MCF 10A (cell line): Measurements from ENCODE around the gene DNAH5. TPM values are rescaled to one million over a fixed set of nuclear protein-coding genes. Genes with fewer than 3 reads are reported as not detected.

Source experiments
- BruUV-seq: library from RNA; stranded (reverse); fragments of 400-500 nt; replicated peaks from 2 replicates; lab custom pipeline; 2021; lab: Mats Ljungman, UMichigan
- CTCF ChIA-PET: fragments of 300-600 bp; sonication (Branson Sonifier 250); formaldehyde crosslinking; extraction: SDS; loops from one replicate; lab custom pipeline; 2021; ENCODE audit warnings: antibody characterized with exemption, inconsistent platforms; lab: Yijun Ruan, JAX
- POLR2A ChIA-PET: fragments of 300-600, 350-650 bp; sonication (Branson Sonifier 250); formaldehyde crosslinking; extraction: SDS; loops from one replicate; lab custom pipeline; 2020; ENCODE audit warnings: antibody characterized with exemption, inconsistent platforms; lab: Yijun Ruan, JAX
- DNase-seq: peaks from one replicate; pipeline ENCODE4 v3.0.0-alpha.2; 2018; ENCODE audit not compliant: unreplicated experiment
- H3K27ac Mint-ChIP-seq: one replicate; pipeline ENCODE4 v1.8.0; 2022; ENCODE audit warnings: mild to moderate bottlenecking, low read depth, mixed read lengths; ENCODE audit not compliant: unreplicated experiment
- H3K27me3 Mint-ChIP-seq: one replicate; pipeline ENCODE4 v1.8.0; 2022; ENCODE audit warnings: mixed read lengths; ENCODE audit not compliant: insufficient read depth, unreplicated experiment
- H3K36me3 Mint-ChIP-seq: one replicate; pipeline ENCODE4 v1.8.0; 2022; ENCODE audit warnings: mild to moderate bottlenecking, moderate library complexity, mixed read lengths; ENCODE audit not compliant: insufficient read depth, unreplicated experiment
- H3K4me1 Mint-ChIP-seq: one replicate; pipeline ENCODE4 v1.8.0; 2022; ENCODE audit warnings: mixed read lengths; ENCODE audit not compliant: insufficient read depth, unreplicated experiment
- H3K4me3 Mint-ChIP-seq: one replicate; pipeline ENCODE4 v1.8.0; 2022; ENCODE audit warnings: mild to moderate bottlenecking, moderate library complexity, mixed read lengths; ENCODE audit not compliant: unreplicated experiment
- H3K9me3 Mint-ChIP-seq: one replicate; pipeline ENCODE4 v1.8.0; 2022; ENCODE audit warnings: mixed read lengths; ENCODE audit not compliant: unreplicated experiment
- CTCF ChIP-seq: fragments of 200-600 bp; IDR thresholded peaks from one replicate; pipeline ENCODE4 v1.8.0; 2022; ENCODE audit warnings: antibody characterized with exemption, mild to moderate bottlenecking; ENCODE audit not compliant: unreplicated experiment
- intact Hi-C: fragments of 100-400 bp; cut with micrococcal nuclease; formaldehyde crosslinking; loops from 2 replicates; pipeline ENCODE4 v1.14.1; 2022
- total RNA-seq: library from RNA; stranded (reverse); gene quantifications from 2 replicates; pipeline ENCODE4 v1.2.3, GENCODE V29; 2022

The DNAH5 gene
- total RNA-seq, 1 experiment from 2014 or later: 0.05 TPM

GRCh38 chr5:13674391-13674790, 270.1 kb downstream of the DNAH5 start:
- Mint-ChIP-seq H3K9me3 (no peaks in the 10 kb centered on the region), H3K4me1 (no peaks in the 10 kb centered on the region), H3K27ac (no peak overlapping the region), H3K4me3 (no peak overlapping the region), H3K36me3 (no peaks in the 10 kb centered on the region), H3K27me3 (no peaks in the 10 kb centered on the region)
- no TSS peak for BruUV-seq
- DNase-seq: no peak
- intact Hi-C loops: no loop called here
- TF ChIP-seq CTCF: no peak
- POLR2A ChIA-PET: no interaction called here
- CTCF ChIA-PET: interaction anchor here (0.5 kb wide), 1 partner anchor 21 kb away, joined by 4 read pairs; no protein-coding TSS in a partner anchor

GRCh38 chr5:13673511-13673910, 271.0 kb downstream of the DNAH5 start:
- intact Hi-C loops: no loop called here
- no peaks in the 10 kb centered on the region for H3K36me3 Mint-ChIP-seq
- TF ChIP-seq CTCF: no peak
- no peak for DNase-seq
- no TSS peak for BruUV-seq
- H3K27me3 Mint-ChIP-seq: no peaks in the 10 kb centered on the region
- no peak overlapping the region for H3K27ac Mint-ChIP-seq
- ChIA-PET CTCF (no interaction called here), POLR2A (no interaction called here)
- no peaks in the 10 kb centered on the region for H3K9me3 Mint-ChIP-seq
- no peak overlapping the region for H3K4me3 Mint-ChIP-seq
- H3K4me1 Mint-ChIP-seq: no peaks in the 10 kb centered on the region

- Mint-ChIP-seq H3K27me3 (no peaks in the 10 kb centered on the region), H3K4me1 (peaks cover 24% of the 10 kb centered on the region), H3K27ac (no peak overlapping the region), H3K9me3 (no peaks in the 10 kb centered on the region), H3K4me3 (no peak overlapping the region), H3K36me3 (no peaks in the 10 kb centered on the region)
- intact Hi-C loops: loop anchor here (10.0 kb wide), 1 partner anchor 190 kb away; no protein-coding TSS in a partner anchor
- CTCF ChIA-PET: no interaction called here
- DNase-seq: peak; percentile 91
- POLR2A ChIA-PET: interaction anchor here (1.2 kb wide), 1 partner anchor 124 kb away, joined by 4 read pairs; no protein-coding TSS in a partner anchor
- no peak for TF ChIP-seq CTCF
- BruUV-seq: no TSS peak
Measured at GRCh38 chr5:13664377-13664776, 280.1 kb downstream of the DNAH5 start.

- Mint-ChIP-seq H3K9me3 (no peaks in the 10 kb centered on the region), H3K36me3 (no peaks in the 10 kb centered on the region), H3K27ac (no peak overlapping the region), H3K4me3 (no peak overlapping the region), H3K27me3 (no peaks in the 10 kb centered on the region), H3K4me1 (peaks cover 37% of the 10 kb centered on the region)
- no TSS peak for BruUV-seq
- TF ChIP-seq CTCF: no peak
- intact Hi-C loops: loop anchor here (10.0 kb wide), 1 partner anchor 188 kb away; no protein-coding TSS in a partner anchor
- ChIA-PET POLR2A (no interaction called here), CTCF (no interaction called here)
- DNase-seq: no peak
Measured at GRCh38 chr5:13662626-13663025, 281.9 kb downstream of the DNAH5 start.
